GM19351 (cell line): ENCODE data around the gene CDC14B.
A peak's percentile ranks its signal among the peaks of the same experiment; 100 is the strongest.
"Not testable (repeated sequence)": the region's sequence is repeated elsewhere in the genome, so short reads cannot be mapped to it uniquely, and the experiment has no call there.

Experiments
- ATAC-seq: cut with Tn5 transposase; IDR thresholded peaks from one replicate; pipeline ENCODE4 v1.9.1; 2021; ENCODE audit warnings: mild to moderate bottlenecking, moderate library complexity; ENCODE audit not compliant: unreplicated experiment

CDC14B gene

GRCh38 chr9:96596601-96597111, 23.0 kb downstream of the CDC14B start:
- no peak for ATAC-seq

- no peak for ATAC-seq
Observed at GRCh38 chr9:96587338-96588315, 32.0 kb downstream of the CDC14B start.

GRCh38 chr9:96585426-96585825, 34.2 kb downstream of the CDC14B start:
- ATAC-seq: no peak

GRCh38 chr9:96582199-96582598, 37.4 kb downstream of the CDC14B start:
- ATAC-seq: not testable (repeated sequence)

- no peak for ATAC-seq
Observed at GRCh38 chr9:96581786-96582185, 37.9 kb downstream of the CDC14B start.

GRCh38 chr9:96581301-96581700, 38.3 kb downstream of the CDC14B start:
- ATAC-seq: no peak

GRCh38 chr9:96574931-96575351, 44.7 kb downstream of the CDC14B start:
- ATAC-seq: no peak

GRCh38 chr9:96574455-96574854, 45.2 kb downstream of the CDC14B start:
- ATAC-seq: no peak

GRCh38 chr9:96567203-96567700, 52.4 kb downstream of the CDC14B start:
- ATAC-seq: peak; percentile 36

GRCh38 chr9:96566498-96567202, 53.0 kb downstream of the CDC14B start:
- ATAC-seq: peak; percentile 82

- ATAC-seq: no peak
Observed at GRCh38 chr9:96565671-96566497, 53.8 kb downstream of the CDC14B start.

- no peak for ATAC-seq
Observed at GRCh38 chr9:96564217-96564616, 55.4 kb downstream of the CDC14B start.

- ATAC-seq: no peak
Observed at GRCh38 chr9:96559339-96559943, 60.2 kb downstream of the CDC14B start.

- ATAC-seq: no peak
Observed at GRCh38 chr9:96557921-96558320, 61.7 kb downstream of the CDC14B start.

- ATAC-seq: no peak
Observed at GRCh38 chr9:96556701-96557461, 62.8 kb downstream of the CDC14B start.

- no peak for ATAC-seq
Observed at GRCh38 chr9:96555567-96556386, 63.9 kb downstream of the CDC14B start.

GRCh38 chr9:96554801-96555566, 64.7 kb downstream of the CDC14B start:
- ATAC-seq: no peak

- ATAC-seq: no peak
Observed at GRCh38 chr9:96554326-96554725, 65.3 kb downstream of the CDC14B start.
